Activated gamma-delta T cell (primary cell): ENCODE data around the gene FHL1.

Experiments
- DNase-seq: peaks from one replicate; lab custom pipeline; 2025; lab: John Stamatoyannopoulos, UW

Gene FHL1

GRCh38 chrX:136251041-136251991, 104.0 kb downstream of the FHL1 start, which contains the start of gene MAP7D3:
MAP7D3 (minus strand) TSS chrX:136251400; CDS start chrX:136251358, 42 bp downstream.
- peak; percentile 50 for DNase-seq

GRCh38 chrX:136255541-136255940, 108.2 kb downstream of the FHL1 start:
- no peak for DNase-seq

- no peak for DNase-seq
These were observed 108.7 kb downstream of the FHL1 start for GRCh38 chrX:136256026-136256425.

- no peak for DNase-seq
These were observed 111.6 kb downstream of the FHL1 start for GRCh38 chrX:136258951-136259350.

- no peak for DNase-seq
These were observed 112.2 kb downstream of the FHL1 start for GRCh38 chrX:136259543-136259942.

- no peak for DNase-seq
These were observed 113.4 kb downstream of the FHL1 start for GRCh38 chrX:136260776-136261175.
